NCI-H774 (cell line): Measurements from ENCODE around the gene TAS2R14.

Source experiments
- DNase-seq: peaks from one replicate; lab custom pipeline; 2025; lab: John Stamatoyannopoulos, UW

Gene TAS2R14

GRCh38 chr12:10904686-10905085, 34.4 kb downstream of the TAS2R14 start:
- DNase-seq, result no peak

GRCh38 chr12:10901427-10901826, 37.6 kb downstream of the TAS2R14 start:
- no peak for DNase-seq

DNA sequence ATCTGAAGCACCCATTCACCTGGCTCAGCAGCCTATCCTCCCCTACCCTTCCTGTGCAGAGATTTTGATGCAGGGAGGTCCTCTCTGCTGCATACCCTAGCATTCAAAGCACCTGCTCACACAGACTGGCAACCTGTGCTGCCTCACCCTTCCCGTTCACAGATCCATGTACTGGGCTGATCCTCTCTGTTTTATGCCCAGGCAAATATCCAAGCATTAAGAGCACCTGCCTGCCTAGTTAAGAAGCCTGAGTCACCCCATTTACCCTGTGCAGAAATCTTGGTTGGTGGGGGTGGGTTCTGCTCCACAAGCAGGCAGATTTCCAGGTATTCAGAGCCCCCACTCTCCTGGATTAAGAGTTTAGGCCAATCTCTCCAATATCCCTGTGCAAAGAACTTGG, 38.1 kb downstream of the TAS2R14 start:
- no peak for DNase-seq

DNA sequence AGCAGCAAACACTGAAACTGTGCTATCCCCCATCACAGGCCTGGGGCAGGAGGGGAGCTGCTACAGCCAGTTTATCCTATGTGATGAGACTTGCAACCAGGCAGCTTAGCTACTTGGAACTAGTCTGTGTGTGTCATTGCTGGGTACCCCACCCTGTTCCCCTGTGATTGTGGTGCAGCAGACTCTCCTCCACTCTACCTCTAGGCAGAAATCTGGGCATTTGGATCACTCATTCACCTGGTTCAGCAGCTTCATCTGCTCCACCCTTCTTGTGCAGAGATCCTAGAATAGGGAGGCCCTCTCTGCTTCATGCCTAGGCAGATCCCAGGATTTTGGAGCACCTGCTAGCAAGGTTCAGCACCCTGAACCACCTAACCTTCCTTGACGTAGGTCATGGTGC, 38.5 kb downstream of the TAS2R14 start:
- DNase-seq, result no peak

DNA sequence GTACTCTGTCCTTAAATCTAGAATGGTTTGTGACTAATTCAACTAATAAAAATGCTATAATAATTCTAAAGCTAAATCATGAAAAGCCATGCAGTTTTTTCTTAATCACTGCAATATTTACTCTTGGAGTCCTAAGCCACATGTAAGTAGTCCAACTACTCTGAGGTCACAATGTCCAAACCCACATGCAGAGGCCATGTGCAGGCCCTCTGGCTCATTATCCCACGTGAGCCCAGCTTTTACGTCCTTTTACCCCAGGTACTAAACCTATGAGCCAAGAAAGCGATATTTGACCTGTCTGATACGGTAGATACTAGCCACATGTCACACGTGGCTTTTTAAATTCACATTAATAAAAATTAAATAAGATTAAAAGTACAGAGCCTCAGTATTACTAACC, 42.2 kb downstream of the TAS2R14 start:
- DNase-seq, result no peak

DNA sequence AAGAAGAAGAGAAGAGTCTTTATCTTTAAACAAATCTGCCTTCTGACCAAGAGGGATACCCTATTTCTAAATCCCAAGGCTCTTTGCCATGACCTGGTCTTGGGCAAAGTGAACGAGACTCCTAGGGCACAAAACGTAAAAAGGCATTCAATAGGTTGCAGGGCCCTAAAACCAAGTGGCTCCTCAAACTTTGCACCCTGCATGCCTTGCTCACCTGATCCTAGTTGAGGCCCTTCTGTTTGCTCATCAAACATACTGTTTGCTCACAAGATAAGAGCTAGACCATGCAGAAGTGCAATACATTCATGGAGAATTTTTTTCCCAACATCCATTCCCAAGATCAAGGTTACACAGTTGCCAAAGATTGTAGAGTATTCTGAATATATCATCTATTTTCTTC, 47.1 kb downstream of the TAS2R14 start:
- DNase-seq, result no peak

- DNase-seq, result no peak
Measured at GRCh38 chr12:10889226-10889625, 49.8 kb downstream of the TAS2R14 start.
